ENCODE measurements around the gene PYCARD.
"Not testable (repeated sequence)": the region's sequence is repeated elsewhere in the genome, so short reads cannot be mapped to it uniquely, and the experiment has no call there.

Gene PYCARD

DNA sequence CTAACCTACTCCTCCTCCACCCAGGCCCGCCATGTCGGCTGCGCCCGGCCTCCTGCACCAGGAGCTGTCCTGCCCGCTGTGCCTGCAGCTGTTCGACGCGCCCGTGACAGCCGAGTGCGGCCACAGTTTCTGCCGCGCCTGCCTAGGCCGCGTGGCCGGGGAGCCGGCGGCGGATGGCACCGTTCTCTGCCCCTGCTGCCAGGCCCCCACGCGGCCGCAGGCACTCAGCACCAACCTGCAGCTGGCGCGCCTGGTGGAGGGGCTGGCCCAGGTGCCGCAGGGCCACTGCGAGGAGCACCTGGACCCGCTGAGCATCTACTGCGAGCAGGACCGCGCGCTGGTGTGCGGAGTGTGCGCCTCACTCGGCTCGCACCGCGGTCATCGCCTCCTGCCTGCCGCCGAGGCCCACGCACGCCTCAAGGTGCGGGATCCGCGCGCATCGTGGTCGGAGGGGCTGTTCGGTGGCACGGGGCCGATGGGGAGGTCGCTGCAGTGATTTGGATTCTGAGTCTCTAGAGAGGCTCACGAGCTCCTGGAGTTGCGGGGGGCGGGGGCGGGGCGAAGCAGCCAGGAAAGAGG is 12.2 kb upstream of the PYCARD start:
- DNase-seq, result peak in 1 of 3 donors; percentile 34

GRCh38 chr16:31213877-31214707 is 11.5 kb upstream of the PYCARD start, which contains the start of gene TRIM72:
TRIM72 (plus strand) TSS chr16:31214119; CDS start chr16:31214739, 620 bp downstream.
- peak in 1 of 3 donors; percentile 36 for DNase-seq

GRCh38 chr16:31213342-31213741 is 10.8 kb upstream of the PYCARD start:
- DNase-seq, result no peak

DNA sequence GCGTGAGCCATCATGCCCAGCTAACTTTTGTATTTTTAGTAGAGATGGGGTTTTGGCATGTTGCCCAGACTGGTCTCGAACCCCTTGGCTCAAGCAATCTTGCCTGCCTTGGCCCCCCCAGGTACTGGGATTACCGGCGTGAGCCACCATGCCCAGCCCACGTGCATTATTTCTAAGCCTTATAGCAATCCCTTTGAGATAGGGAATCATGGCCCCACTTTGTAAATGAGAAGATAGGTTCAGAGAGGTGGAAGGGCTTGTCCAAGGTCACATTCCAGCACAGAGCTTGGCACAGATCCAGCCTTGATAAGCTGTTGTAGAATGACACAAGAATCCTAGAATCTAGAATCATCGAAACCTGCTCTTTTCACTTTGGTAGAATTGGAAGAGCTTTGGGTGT is 4.2 kb upstream of the PYCARD start:
- no peak for DNase-seq

GRCh38 chr16:31204871-31205666 is 2.5 kb upstream of the PYCARD start:
- DNase-seq, result no peak

DNA sequence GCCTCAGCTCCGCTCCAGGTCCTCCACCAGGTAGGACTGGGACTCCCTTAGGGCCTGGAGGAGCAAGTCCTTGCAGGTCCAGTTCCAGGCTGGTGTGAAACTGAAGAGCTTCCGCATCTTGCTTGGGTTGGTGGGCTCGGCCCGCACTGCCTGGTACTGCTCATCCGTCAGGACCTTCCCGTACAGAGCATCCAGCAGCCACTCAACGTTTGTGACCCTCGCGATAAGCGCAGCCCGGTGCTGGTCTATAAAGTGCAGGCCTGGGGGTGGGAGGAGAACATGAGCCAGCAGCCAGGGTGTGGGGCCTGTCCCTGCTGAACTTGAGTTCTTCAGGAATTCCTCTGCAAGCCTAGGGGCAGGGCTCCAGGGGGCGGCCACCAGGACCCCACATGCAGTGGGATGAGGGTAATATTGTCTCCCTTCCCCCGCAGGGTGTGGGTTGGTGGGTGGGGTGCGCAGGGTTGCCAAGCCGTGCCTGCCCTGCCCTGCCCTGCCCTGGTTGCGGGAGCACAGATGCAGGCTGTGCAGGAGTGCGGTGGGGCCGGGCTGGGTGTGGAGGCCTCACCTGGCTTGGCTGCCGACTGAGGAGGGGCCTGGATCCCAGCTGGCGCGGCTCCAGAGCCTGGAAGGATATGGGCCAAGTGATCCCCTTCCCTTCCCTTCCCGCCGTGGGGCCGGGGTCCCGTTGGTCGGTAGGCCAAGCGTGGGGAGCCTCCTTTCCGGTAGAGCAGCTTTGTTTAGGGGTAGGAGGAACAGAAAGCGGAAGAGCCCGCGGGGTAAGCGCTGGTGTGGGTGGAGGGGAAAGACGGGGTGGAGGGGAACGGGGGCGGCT is 762 bp downstream of the PYCARD start:
- peak; percentile 74 to 85 (median 75) for DNase-seq

- DNase-seq, result peak; percentile 53 to 66 (median 62)
These were observed 1.6 kb downstream of the PYCARD start for GRCh38 chr16:31200821-31201568.

- not testable (repeated sequence) for DNase-seq
These were observed 2.4 kb downstream of the PYCARD start for GRCh38 chr16:31200111-31200510.

GRCh38 chr16:31199430-31200041 is 3.0 kb downstream of the PYCARD start:
- DNase-seq, result no peak

DNA sequence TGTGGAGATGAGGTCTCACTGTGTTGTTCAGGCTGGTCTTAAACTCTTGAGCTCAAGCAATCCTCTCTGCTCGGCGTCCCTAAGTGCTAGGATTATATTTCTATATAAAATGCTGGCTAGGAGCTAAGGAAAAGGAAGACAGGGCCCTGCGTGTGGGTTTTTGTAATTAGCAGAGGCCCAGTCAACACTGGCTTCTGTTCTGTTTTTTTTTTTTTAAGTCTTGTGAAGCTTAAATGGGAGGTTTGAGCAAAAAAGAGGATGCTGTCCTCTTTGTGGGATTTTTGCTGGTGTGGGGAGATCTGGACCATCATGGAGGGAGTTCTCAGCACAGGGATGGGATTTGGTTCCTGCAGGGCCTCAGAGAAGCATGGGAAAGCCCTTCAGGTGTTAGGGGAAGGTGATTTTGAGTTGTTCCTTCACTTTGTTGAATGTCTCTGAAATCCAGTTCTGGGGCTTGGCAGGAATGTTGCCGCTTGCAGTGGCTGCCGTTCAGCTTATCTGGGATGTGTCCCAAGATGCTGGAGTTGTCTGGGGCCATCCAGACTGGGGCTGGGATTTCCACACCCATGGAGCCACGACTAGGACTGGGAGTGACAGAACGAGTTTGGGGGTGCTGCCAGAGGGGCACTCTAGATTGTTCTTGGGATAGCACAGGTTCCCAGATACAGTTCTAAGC is 4.2 kb downstream of the PYCARD start:
- DNase-seq, result peak in 2 of 3 donors; percentile 25 to 42

DNA sequence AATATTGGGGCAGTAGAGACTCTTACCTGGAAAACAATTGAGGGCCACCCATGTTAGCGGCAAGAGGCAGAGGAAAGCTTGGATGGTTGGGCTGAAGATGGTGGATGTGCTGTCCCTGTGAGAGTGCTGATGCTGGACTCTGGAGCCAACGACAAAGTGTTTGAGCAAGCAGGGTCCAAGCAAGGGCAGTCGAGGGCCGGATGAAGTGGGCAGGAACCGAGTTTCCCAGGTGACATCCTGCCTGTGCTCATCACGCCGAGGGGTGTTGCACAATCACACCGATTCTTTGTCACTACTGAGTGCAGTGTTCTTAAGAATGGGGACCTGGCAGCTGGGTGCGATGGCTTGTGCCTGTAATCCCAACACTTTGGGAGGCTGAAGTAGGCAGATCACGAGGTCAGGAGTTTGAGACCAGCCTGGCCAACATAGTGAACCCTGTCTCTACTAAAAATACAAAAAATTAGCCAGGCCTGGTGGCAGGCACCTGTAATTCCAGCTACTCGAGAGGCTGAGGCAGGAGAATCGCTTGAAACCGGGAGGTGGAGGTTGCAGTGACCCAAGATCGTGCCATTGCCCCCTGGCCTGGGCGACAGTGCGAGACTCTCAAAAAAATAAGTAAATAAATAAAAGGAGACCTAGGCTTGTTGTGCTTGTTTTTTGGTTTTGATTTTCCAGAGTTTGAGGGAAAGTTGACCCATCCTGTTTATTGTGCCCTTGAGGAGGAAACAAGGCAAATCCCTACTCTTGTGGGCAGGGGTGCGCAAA is 6.1 kb downstream of the PYCARD start:
- DNase-seq, result peak in 1 of 3 donors; percentile 15

DNA sequence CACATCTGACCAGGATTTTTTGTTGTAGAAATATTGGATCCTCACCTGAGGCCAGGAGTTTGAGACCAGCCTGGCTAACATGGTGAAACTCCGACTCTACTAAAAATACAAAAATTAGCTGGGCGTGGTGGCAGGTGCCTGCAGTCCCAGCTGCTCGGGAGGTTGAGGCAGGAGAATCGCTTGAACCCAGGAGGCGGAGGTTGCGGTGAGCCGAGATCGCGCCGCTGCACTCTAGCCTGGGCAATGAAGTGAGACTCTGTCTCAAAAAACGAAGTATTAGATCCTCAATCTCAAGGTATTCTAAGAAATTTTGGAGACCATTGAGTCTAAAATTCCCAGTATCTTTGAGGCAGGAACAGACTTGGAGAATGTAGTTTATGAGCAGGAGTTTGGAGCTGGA is 6.7 kb downstream of the PYCARD start:
- DNase-seq, result not testable (repeated sequence)

- no peak for DNase-seq
These were observed 7.7 kb downstream of the PYCARD start for GRCh38 chr16:31194898-31195297.

DNA sequence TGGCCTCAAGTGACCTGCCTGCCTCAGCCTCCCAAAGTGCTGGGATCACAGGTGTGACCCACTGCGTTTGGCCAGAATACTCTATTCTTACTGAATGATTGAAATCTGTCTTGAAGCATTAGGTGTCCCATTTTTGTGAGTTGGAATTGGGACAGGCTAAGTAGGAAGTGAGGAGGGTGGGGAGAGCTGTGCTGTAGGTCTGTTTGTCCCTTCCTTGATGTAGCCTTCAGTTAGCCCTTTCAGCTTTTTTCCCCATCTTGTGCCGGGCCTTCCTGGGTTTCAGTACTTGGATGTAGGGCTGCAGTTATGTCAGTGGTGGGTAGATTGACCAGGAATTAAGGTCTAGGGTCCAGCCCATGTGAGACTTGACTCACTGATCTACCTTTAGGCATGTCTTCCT is 8.7 kb downstream of the PYCARD start:
- no peak for DNase-seq

GRCh38 chr16:31192856-31193642 is 9.5 kb downstream of the PYCARD start:
- no peak for DNase-seq

DNA sequence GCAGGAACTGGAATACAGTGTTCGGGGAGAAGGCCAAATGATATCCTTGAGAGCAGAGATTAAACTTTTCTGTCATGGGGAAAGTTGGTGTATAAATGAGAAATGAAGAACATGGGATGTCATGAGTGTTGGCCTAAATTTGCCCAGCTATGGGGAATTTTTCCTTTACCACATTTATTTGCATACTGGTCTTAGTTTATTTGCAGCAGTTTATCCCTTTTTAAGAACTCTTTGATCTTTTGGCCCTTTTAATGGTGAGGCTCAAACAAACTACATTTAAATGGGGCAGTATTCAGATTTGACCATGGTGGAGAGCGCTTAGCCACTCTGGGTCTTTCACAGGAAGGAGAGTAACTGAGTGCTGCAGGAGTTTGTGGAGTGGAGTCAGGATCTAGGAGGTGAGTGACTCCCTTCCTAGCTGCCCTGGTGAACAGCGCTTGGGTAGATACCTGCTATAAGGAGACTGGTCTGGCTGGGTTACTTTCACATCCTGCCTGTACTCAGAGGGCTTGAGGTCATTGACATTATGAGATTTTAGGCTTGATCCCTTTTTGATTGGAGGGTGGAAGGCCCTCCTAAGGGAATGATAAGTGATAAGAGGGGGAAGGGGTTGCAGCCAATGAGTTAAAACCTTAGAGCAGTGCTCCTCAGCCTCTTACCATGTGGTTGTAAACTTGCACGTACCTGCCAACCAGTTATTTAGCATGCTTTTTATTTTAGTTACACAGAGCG is 10.7 kb downstream of the PYCARD start:
- no peak for DNase-seq

GRCh38 chr16:31190818-31191444 is 11.6 kb downstream of the PYCARD start:
- DNase-seq, result no peak

DNA sequence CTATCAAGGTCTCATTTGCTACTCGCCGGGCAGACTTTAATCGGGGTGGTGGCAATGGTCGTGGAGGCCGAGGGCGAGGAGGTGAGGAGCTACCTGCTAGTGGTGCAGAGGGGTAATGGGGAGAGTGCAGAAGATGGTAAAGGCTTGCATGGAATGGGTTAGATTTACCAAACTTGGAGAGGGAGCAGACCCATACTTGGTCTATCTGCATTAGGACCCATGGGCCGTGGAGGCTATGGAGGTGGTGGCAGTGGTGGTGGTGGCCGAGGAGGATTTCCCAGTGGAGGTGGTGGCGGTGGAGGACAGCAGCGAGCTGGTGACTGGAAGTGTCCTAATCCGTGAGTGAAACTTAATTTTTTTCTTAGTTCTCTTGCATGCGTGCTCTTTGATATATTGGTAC is 12.5 kb downstream of the PYCARD start:
- DNase-seq, result no peak

Measured in suppressor macrophage treated with lipopolysaccharide for 1 hour (primary cell).